B cell (primary cell): ENCODE data around the gene CSNK1A1. TPM values are rescaled to one million over a fixed set of nuclear protein-coding genes. Genes with fewer than 3 reads are reported as not detected.
"Not testable (repeated sequence)": the region's sequence is repeated elsewhere in the genome, so short reads cannot be mapped to it uniquely, and the experiment has no call there.

ENCODE experiments used
- ATAC-seq: fragments of 200-7000 bp; cut with Tn5 transposase; one replicate; pipeline ENCODE4 v1.10.0; 2021; ENCODE audit warnings: low read depth, mild to moderate bottlenecking, moderate number of reproducible peaks, moderate library complexity
- CTCF ChIA-PET: fragments of 350-600 bp; sonication (Branson Sonifier 250); formaldehyde crosslinking; loops from one replicate; lab custom pipeline; 2021; ENCODE audit warnings: antibody characterized with exemption, inconsistent platforms; lab: Charles Lee
- POLR2A ChIA-PET: fragments of 350-600 bp; sonication (Branson Sonifier 250); formaldehyde crosslinking; loops from one replicate; lab custom pipeline; 2021; ENCODE audit warnings: antibody characterized with exemption; lab: Charles Lee
- DNase-seq: peaks from one replicate; pipeline ENCODE4 v3.0.0; 2013
- H2AFZ ChIP-seq: 2 replicates; pipeline ENCODE4 v1.6.1; 2012; ENCODE audit warnings: mild to moderate bottlenecking, low read depth, low read length; ENCODE audit not compliant: insufficient read depth, poor library complexity, severe bottlenecking
- H3K27ac ChIP-seq, 2 donors: 1 replicate in 1 of 2; 2 replicates in 1 of 2; pipeline ENCODE4 v1.5.1; 2012 to 2013; ENCODE audit warnings: low read length in 2 of 2, mild to moderate bottlenecking in 2 of 2, moderate library complexity in 1 of 2
- H3K27me3 ChIP-seq, 4 experiments: fragments of 200-600 bp in 1 of 4; sonication (generic) in 1 of 4; replicated peaks in 1 of 4; 1 replicate in 2 of 4; 2 replicates in 2 of 4; pipeline versions ENCODE4 v1.6.1 to v1.7.0; 2013 to 2016; ENCODE audit warnings: low read length in 3 of 4, mild to moderate bottlenecking in 2 of 4, mixed read lengths in 1 of 4, moderate library complexity in 1 of 4; ENCODE audit not compliant: insufficient read depth in 4 of 4, control insufficient read depth in 3 of 4; ENCODE audit errors: control extremely low read depth in 1 of 4
- H3K36me3 ChIP-seq, 2 experiments: replicated peaks in 1 of 2; 1 replicate in 1 of 2; 2 replicates in 1 of 2; pipeline versions ENCODE4 v1.6.1 to v1.7.1; 2013; ENCODE audit warnings: low read length in 1 of 2; ENCODE audit not compliant: insufficient read depth in 2 of 2, control insufficient read depth in 1 of 2; ENCODE audit errors: control extremely low read depth in 1 of 2, extremely low read depth in 1 of 2
- H3K4me1 ChIP-seq, 2 donors: fragments of 200-600 bp in 1 of 2; sonication (generic) in 1 of 2; 1 replicate in 1 of 2; 2 replicates in 1 of 2; pipeline versions ENCODE4 v1.5.1 to v1.6.1; 2013 to 2017; ENCODE audit warnings: low read length in 2 of 2; ENCODE audit not compliant: control insufficient read depth in 2 of 2, insufficient read depth in 2 of 2
- H3K4me2 ChIP-seq: replicated peaks from 2 replicates; pipeline ENCODE3; 2012; ENCODE audit warnings: mild to moderate bottlenecking, low read depth, low read length; ENCODE audit not compliant: poor library complexity, severe bottlenecking
- H3K4me3 ChIP-seq, 5 experiments: fragments of 200-600 bp in 1 of 5; sonication (generic) in 1 of 5; 1 replicate in 3 of 5; 2 replicates in 2 of 5; pipeline versions ENCODE4 v1.5.1 to v1.7.0; 2011 to 2016; ENCODE audit warnings: low read length in 4 of 5, mild to moderate bottlenecking in 4 of 5, low read depth in 2 of 5, control low read depth in 1 of 5, moderate library complexity in 1 of 5; ENCODE audit not compliant: insufficient read depth in 1 of 5; ENCODE audit errors: control extremely low read depth in 1 of 5, extremely low read depth in 1 of 5
- H3K79me2 ChIP-seq: fragments of 200-600 bp; sonication (generic); one replicate; pipeline ENCODE4 v1.6.0; 2016; ENCODE audit warnings: low read length; ENCODE audit not compliant: control insufficient read depth, insufficient read depth
- H3K9ac ChIP-seq: fragments of 200-600 bp; sonication (generic); 2 replicates; pipeline ENCODE4 v1.6.1; 2017; ENCODE audit warnings: mild to moderate bottlenecking, low read length, moderate library complexity
- H3K9me3 ChIP-seq, 3 donors: one replicate each; pipeline versions ENCODE4 v1.6.1 to v1.7.1; 2013; ENCODE audit warnings: low read length in 2 of 3; ENCODE audit not compliant: control insufficient read depth in 2 of 3, insufficient read depth in 1 of 3; ENCODE audit errors: control extremely low read depth in 1 of 3
- H4K20me1 ChIP-seq: 2 replicates; pipeline ENCODE4 v1.6.0; 2012; ENCODE audit warnings: mild to moderate bottlenecking, low read length; ENCODE audit not compliant: insufficient read depth, control insufficient read depth, poor library complexity, severe bottlenecking
- H3K27ac Mint-ChIP-seq: one replicate; pipeline ENCODE4 v1.8.0; 2021; ENCODE audit warnings: mixed read lengths
- H3K27me3 Mint-ChIP-seq: one replicate; pipeline ENCODE4 v1.8.0; 2021; ENCODE audit warnings: mixed read lengths
- H3K4me1 Mint-ChIP-seq: one replicate; pipeline ENCODE4 v1.8.0; 2021; ENCODE audit warnings: mixed read lengths
- H3K4me3 Mint-ChIP-seq: one replicate; pipeline ENCODE4 v1.8.0; 2021; ENCODE audit warnings: mixed read lengths
- H3K9me3 Mint-ChIP-seq: one replicate; pipeline ENCODE4 v1.8.0; 2022; ENCODE audit warnings: mixed read lengths; ENCODE audit not compliant: insufficient read depth
- CTCF ChIP-seq: fragments of 200-600 bp; IDR thresholded peaks from one replicate; pipeline ENCODE4 v1.8.0; 2022; ENCODE audit warnings: antibody characterized with exemption, mild to moderate bottlenecking
- EZH2 ChIP-seq: IDR thresholded peaks from 2 replicates; pipeline ENCODE4 v1.6.1; 2012; ENCODE audit warnings: borderline replicate concordance, low read depth, mild to moderate bottlenecking, moderate library complexity, low read length; ENCODE audit not compliant: insufficient read depth, poor library complexity, severe bottlenecking
- WGBS: methylation state at CpG from one replicate; pipeline ENCODE4 v1.1.5; 2013; ENCODE audit warnings: missing lambda C conversion rate; ENCODE audit not compliant: insufficient coverage; 5-methylcytosine and 5-hydroxymethylcytosine counted together
- intact Hi-C: fragments of 100-400 bp; cut with micrococcal nuclease; formaldehyde crosslinking; loops from one replicate; pipeline ENCODE4 v1.10.0; 2022
- polyA plus RNA-seq: library from polyadenylated mRNA; depleted of rRNA; stranded (reverse); fragments of >200 nt; gene quantifications from 2 replicates; pipeline ENCODE4 v1.2.3, GENCODE V29; 2012
- total RNA-seq, 2 donors: library from RNA; stranded (reverse); fragments of 120-200 nt in 1 of 2; gene quantifications; 1 replicate in 1 of 2; 2 replicates in 1 of 2; pipeline versions ENCODE4 v1.2.3 to v1.2.4, GENCODE V29; 2013 to 2022

CSNK1A1 gene
- total and polyA plus RNA-seq, 2 donors (not counting 1 experiment from before 2014, with no cell fraction given): 45.9 to 168 TPM

- Mint-ChIP-seq H3K27ac (no peak overlapping the region), H3K4me1 (peaks cover 30% of the 10 kb centered on the region), H3K4me3 (no peak overlapping the region), H3K9me3 (no peaks in the 10 kb centered on the region), H3K27me3 (no peaks in the 10 kb centered on the region)
- Histone ChIP-seq H3K79me2 (peaks cover 46% of the 10 kb centered on the region), H3K4me2 (no peak overlapping the region), H3K27ac (no peak overlapping the region), H3K36me3 (peaks cover 20 to 53% of the 10 kb centered on the region in 2 experiments), H4K20me1 (peaks cover 58% of the 10 kb centered on the region), H3K4me3 (no peak overlapping the region), H3K4me1 (no peaks in the 10 kb centered on the region), H3K27me3 (no peaks in the 10 kb centered on the region), H3K9ac (no peak overlapping the region), H3K9me3 (no peaks in the 10 kb centered on the region), H2AFZ (no peak overlapping the region)
- TF ChIP-seq EZH2 (no peak), CTCF (no peak)
- ChIA-PET CTCF (interaction anchor here (1.0 kb wide), 1 partner anchor 52 kb away, joined by 3 read pairs; no protein-coding TSS in a partner anchor), POLR2A (no interaction called here)
- no CpG with 5 or more reads among the region's 1 CpG for WGBS
- ATAC-seq (no peak), DNase-seq (no peak)
- intact Hi-C loops: no loop called here
These were observed 36.7 kb downstream of the CSNK1A1 start for GRCh38 chr5:149514512-149514911.

GRCh38 chr5:149513372-149513947 lies 37.8 kb downstream of the CSNK1A1 start:
- H2AFZ ChIP-seq, H3K9me3 Mint-ChIP-seq, H3K9ac ChIP-seq, H3K27ac ChIP-seq, DNase-seq, H3K4me1 ChIP-seq, ATAC-seq, H3K27me3 ChIP-seq, H3K4me3 Mint-ChIP-seq, intact Hi-C loops, H3K9me3 ChIP-seq, POLR2A ChIA-PET, H3K4me3 ChIP-seq, H3K4me2 ChIP-seq, H3K27me3 Mint-ChIP-seq, H3K27ac Mint-ChIP-seq: not testable (repeated sequence)
- 100% methylated on average over 10 of the region's 11 CpGs for WGBS
- CTCF ChIA-PET: interaction anchor here (1.0 kb wide), 1 partner anchor 51 kb away, joined by 3 read pairs; no protein-coding TSS in a partner anchor
- peaks cover 35% of the 10 kb centered on the region for H3K79me2 ChIP-seq
- H3K4me1 Mint-ChIP-seq: peaks cover 21% of the 10 kb centered on the region
- peaks cover 47% of the 10 kb centered on the region for H4K20me1 ChIP-seq
- peaks cover 17 to 57% of the 10 kb centered on the region in 2 experiments for H3K36me3 ChIP-seq
